HCT116 (cell line): ENCODE results near the gene TAS1R2. TPM values are rescaled to one million over a fixed set of nuclear protein-coding genes. Genes with fewer than 3 reads are reported as not detected.

Source experiments
- ATAC-seq: fragments of 200-7000 bp; cut with Tn5 transposase; 2 replicates; pipeline ENCODE4 v1.9.1; 2020; ENCODE audit warnings: mild to moderate bottlenecking, moderate library complexity
- BruUV-seq: library from RNA; stranded (reverse); fragments of 400-500 nt; replicated peaks from 2 replicates; lab custom pipeline; 2021; lab: Mats Ljungman, UMichigan
- CTCF ChIA-PET: fragments of 300-600 bp; sonication (Branson Sonifier 250); formaldehyde crosslinking; loops from one replicate; lab custom pipeline; 2021; ENCODE audit warnings: antibody characterized with exemption; lab: Charles Lee
- POLR2A ChIA-PET: fragments of 300-600, 350-600 bp; sonication (Branson Sonifier 250); formaldehyde crosslinking; loops from one replicate; lab custom pipeline; 2021; ENCODE audit warnings: antibody characterized with exemption; lab: Charles Lee
- RAD21 ChIA-PET, 2 experiments: fragments of 300-600 bp; sonication (Branson Sonifier 250); formaldehyde crosslinking; loops; one replicate each; lab custom pipeline; 2023; ENCODE audit warnings: low total read pairs in 2 of 2; ENCODE audit not compliant: uncharacterized antibody in 2 of 2, unreplicated experiment in 2 of 2, low non-redundant PET in 1 of 2; lab: Charles Lee
- DNase-seq: peaks from one replicate; pipeline ENCODE4 v3.0.0-alpha.2; 2010; ENCODE audit warnings: low read depth, low spot score
- H2AFZ ChIP-seq: fragments of 200-600 bp; shearing (Covaris generic), sonication (generic); 2 replicates; pipeline ENCODE4 v1.6.1; 2017; ENCODE audit warnings: low read depth, mixed run types, mixed read lengths, antibody characterized with exemption, low read length; ENCODE audit not compliant: poor library complexity, severe bottlenecking
- H3K27ac ChIP-seq: 2 replicates; pipeline ENCODE4 v1.5.1; 2012; ENCODE audit warnings: low read depth, low read length
- H3K27me3 ChIP-seq: fragments of 200-600 bp; sonication (generic); 2 replicates; pipeline ENCODE4 v1.6.1; 2016; ENCODE audit warnings: mixed run types, low read length, mixed read lengths; ENCODE audit not compliant: insufficient read depth
- H3K36me3 ChIP-seq, 2 experiments: fragments of 200-500 bp in 1 of 2; fragments of 200-600 bp in 1 of 2; sonication (Bioruptor generic) in 1 of 2; sonication (generic) in 1 of 2; 2 replicates each; pipeline versions ENCODE4 v1.5.1 to v1.6.1; 2014 to 2016; ENCODE audit warnings: low read length in 2 of 2, inconsistent platforms in 1 of 2, mixed read lengths in 1 of 2, mixed run types in 1 of 2; ENCODE audit not compliant: insufficient read depth in 2 of 2, control insufficient read depth in 1 of 2
- H3K4me1 ChIP-seq, 2 experiments: fragments of 200-600 bp in 1 of 2; sonication (generic) in 1 of 2; 2 replicates each; pipeline versions ENCODE4 v1.5.1 to v1.6.1; 2012 to 2017; ENCODE audit warnings: low read length in 2 of 2, inconsistent platforms in 1 of 2, mild to moderate bottlenecking in 1 of 2, mixed read lengths in 1 of 2, mixed run types in 1 of 2, moderate library complexity in 1 of 2; ENCODE audit not compliant: insufficient read depth in 2 of 2, control insufficient read depth in 1 of 2
- H3K4me2 ChIP-seq: fragments of 200-600 bp; sonication (generic); 2 replicates; pipeline ENCODE4 v1.6.1; 2017; ENCODE audit warnings: mixed run types, low read length, mixed read lengths
- H3K4me3 ChIP-seq, 2 experiments: fragments of 200-600 bp in 1 of 2; sonication (generic) in 1 of 2; replicated peaks in 1 of 2; 2 replicates each; pipeline ENCODE4 v1.5.1; 2011 to 2016; ENCODE audit warnings: low read length in 2 of 2, control low read depth in 1 of 2, low read depth in 1 of 2, mild to moderate bottlenecking in 1 of 2, mixed read lengths in 1 of 2, mixed run types in 1 of 2
- H3K79me2 ChIP-seq: fragments of 200-600 bp; sonication (generic); 2 replicates; pipeline ENCODE4 v1.6.1; 2017; ENCODE audit warnings: mild to moderate bottlenecking, mixed run types, low read length, moderate library complexity, mixed read lengths; ENCODE audit not compliant: insufficient read depth
- H3K9ac ChIP-seq: fragments of 200-600 bp; sonication (generic); 2 replicates; pipeline ENCODE4 v1.6.1; 2016; ENCODE audit warnings: low read length, mixed read lengths
- H3K9me2 ChIP-seq: fragments of 200-600 bp; sonication (generic), shearing (Covaris generic); 2 replicates; pipeline ENCODE4 v1.6.1; 2017; ENCODE audit warnings: mixed run types, mild to moderate bottlenecking, moderate library complexity; ENCODE audit not compliant: insufficient read depth
- H3K9me3 ChIP-seq, 2 experiments: fragments of 200-500 bp in 1 of 2; fragments of 200-600 bp in 1 of 2; sonication (Bioruptor generic) in 1 of 2; sonication (generic) in 1 of 2; 2 replicates each; pipeline ENCODE4 v1.6.1; 2014 to 2017; ENCODE audit warnings: low read length in 2 of 2, mixed read lengths in 2 of 2, inconsistent platforms in 1 of 2, low read depth in 1 of 2, mild to moderate bottlenecking in 1 of 2, mixed run types in 1 of 2, moderate library complexity in 1 of 2; ENCODE audit not compliant: control insufficient read depth in 1 of 2, insufficient read depth in 1 of 2
- H4K20me1 ChIP-seq: fragments of 200-600 bp; sonication (generic), shearing (Covaris generic); 2 replicates; pipeline ENCODE4 v1.6.1; 2017; ENCODE audit warnings: mixed run types, mild to moderate bottlenecking, moderate library complexity; ENCODE audit not compliant: insufficient read depth
- ATF3 ChIP-seq: IDR thresholded peaks from 2 replicates; pipeline ENCODE4 v1.6.1; 2012
- CEBPB ChIP-seq: IDR thresholded peaks from 2 replicates; pipeline ENCODE4 v1.6.1; 2012; ENCODE audit warnings: low read depth
- CTCF ChIP-seq, 3 experiments: fragments of 200-600 bp in 1 of 3; sonication (generic) in 1 of 3; IDR thresholded peaks in 2 of 3; conservative IDR thresholded peaks in 1 of 3; 2 replicates each; pipeline ENCODE4 v1.5.1; 2012 to 2017; ENCODE audit warnings: low read depth in 2 of 3, low read length in 2 of 3, antibody characterized with exemption in 1 of 3, borderline replicate concordance in 1 of 3, control low read depth in 1 of 3, mild to moderate bottlenecking in 1 of 3, mixed read lengths in 1 of 3, mixed run types in 1 of 3, moderate library complexity in 1 of 3; ENCODE audit not compliant: insufficient read depth in 1 of 3
- EGR1 ChIP-seq: IDR thresholded peaks from 2 replicates; pipeline ENCODE4 v1.6.1; 2012; ENCODE audit warnings: low read depth
- ELF1 ChIP-seq: IDR thresholded peaks from 2 replicates; pipeline ENCODE4 v1.6.1; 2012; ENCODE audit warnings: low read depth, borderline replicate concordance
- EZH2phosphoT487 ChIP-seq: fragments of 200-600 bp; IDR thresholded peaks from 2 replicates; pipeline ENCODE4 v1.6.1; 2018; ENCODE audit warnings: antibody characterized with exemption, borderline replicate concordance
- MAX ChIP-seq: IDR thresholded peaks from 2 replicates; pipeline ENCODE4 v1.6.1; 2012
- POLR2A ChIP-seq: IDR thresholded peaks from 2 replicates; pipeline ENCODE4 v1.7.0; 2011; ENCODE audit warnings: borderline replicate concordance; ENCODE audit not compliant: insufficient read depth, insufficient read length; ENCODE audit errors: extremely low read depth
- SP1 ChIP-seq: IDR thresholded peaks from 2 replicates; pipeline ENCODE4 v1.6.1; 2012; ENCODE audit warnings: low read depth
- TCF7L2 ChIP-seq: IDR thresholded peaks from 2 replicates; pipeline ENCODE4 v1.7.0; 2011; ENCODE audit warnings: borderline replicate concordance, inconsistent platforms; ENCODE audit not compliant: insufficient read depth, insufficient read length; ENCODE audit errors: extremely low read depth
- YY1 ChIP-seq: IDR thresholded peaks from 2 replicates; pipeline ENCODE4 v1.6.1; 2011; ENCODE audit warnings: low read length, low read depth, moderate library complexity, mild to moderate bottlenecking; ENCODE audit not compliant: insufficient replicate concordance; ENCODE audit errors: extremely low read depth
- intact Hi-C: fragments of 100-400 bp; cut with micrococcal nuclease; formaldehyde crosslinking; loops from 2 replicates; pipeline ENCODE4 v1.10.0; 2022
- total RNA-seq: library from RNA; stranded (reverse); gene quantifications from one replicate; pipeline ENCODE4 v1.2.1, GENCODE V29; 2021; ENCODE audit not compliant: unreplicated experiment

TAS1R2 gene
- total RNA-seq, 1 experiment from 2014 or later = not detected

- peak overlapping the region; percentile 64 for H3K27ac ChIP-seq
Observed at GRCh38 chr1:18903291-18903756, 43.9 kb upstream of the TAS1R2 start.

More at GRCh38 chr1:18903291-18903756, 43.9 kb upstream of the TAS1R2 start:
- ChIA-PET CTCF (interaction anchor here (1.0 to 3.6 kb wide), 8 partner anchors 9 to 328 kb away, joined by 3 to 38 read pairs (median 4); no protein-coding TSS in a partner anchor), RAD21 (interaction anchor here in 1 of 2 experiments (0.6 kb wide), 1 partner anchor 156 kb away, joined by 3 read pairs; no protein-coding TSS in a partner anchor), POLR2A (interaction anchor here (0.9 kb wide), 2 partner anchors 10 to 70 kb away, joined by 3 to 4 read pairs; no protein-coding TSS in a partner anchor)
- Histone ChIP-seq H3K9me2 (no peaks in the 10 kb centered on the region), H3K27me3 (no peaks in the 10 kb centered on the region), H4K20me1 (no peaks in the 10 kb centered on the region), H3K4me3 (peak overlapping the region; percentile 69 to 81), H3K36me3 (no peaks in the 10 kb centered on the region), H3K4me2 (peak overlapping the region; percentile 78), H3K9ac (peak overlapping the region; percentile 75), H3K4me1 (peaks cover 12 to 18% of the 10 kb centered on the region in 2 experiments), H2AFZ (no peak overlapping the region), H3K79me2 (no peaks in the 10 kb centered on the region), H3K9me3 (no peaks in the 10 kb centered on the region)
- intact Hi-C loops = loop anchor here (5.0 to 10.0 kb wide), 2 partner anchors 109 to 751 kb away; no protein-coding TSS in a partner anchor
- ATAC-seq (no peak), DNase-seq (no peak)
- TF ChIP-seq CEBPB (no peak), YY1 (no peak), TCF7L2 (no peak), ATF3 (no peak), EZH2phosphoT487 (no peak), ELF1 (no peak), CTCF (IDR thresholded peaks at IDR 0.05 in 2 of 3, conservative IDR thresholded peaks at IDR 0.05 in 1 of 3; ENCODE audit: borderline replicate concordance in 1 of 3, insufficient read depth in 1 of 3, low read depth in 2 of 3, low read length in 2 of 3) (no peak), POLR2A (no peak), SP1 (no peak), MAX (no peak), EGR1 (no peak)
- BruUV-seq = TSS peak; percentile 89
